HG03469 (cell line): ENCODE data around the gene NME4.
"Not testable (repeated sequence)": the region's sequence is repeated elsewhere in the genome, so short reads cannot be mapped to it uniquely, and the experiment has no call there.

Experiments
- ATAC-seq: cut with Tn5 transposase; IDR thresholded peaks from one replicate; pipeline ENCODE4 v1.9.1; 2021; ENCODE audit warnings: mild to moderate bottlenecking, moderate library complexity, moderate number of reproducible peaks; ENCODE audit not compliant: unreplicated experiment

NME4 gene

GRCh38 chr16:375927-376816, 20.8 kb upstream of the NME4 start:
- no peak for ATAC-seq

GRCh38 chr16:376817-377418, 20.1 kb upstream of the NME4 start:
- ATAC-seq = no peak

GRCh38 chr16:377419-377951, 19.5 kb upstream of the NME4 start:
- no peak for ATAC-seq

- ATAC-seq = not testable (repeated sequence)
These were observed 18.7 kb upstream of the NME4 start for GRCh38 chr16:378113-378820.

- ATAC-seq = no peak
These were observed 18.2 kb upstream of the NME4 start for GRCh38 chr16:378821-379182.

- ATAC-seq = no peak
These were observed 17.6 kb upstream of the NME4 start for GRCh38 chr16:379183-379960.

GRCh38 chr16:379961-380761, 16.8 kb upstream of the NME4 start:
- ATAC-seq = no peak

- ATAC-seq = no peak
These were observed 16.3 kb upstream of the NME4 start for GRCh38 chr16:380762-381011.

GRCh38 chr16:381012-381788, 15.8 kb upstream of the NME4 start:
- ATAC-seq = no peak

GRCh38 chr16:381789-382717, 14.9 kb upstream of the NME4 start, which contains the start of gene PGAP6:
PGAP6 (minus strand) TSS chr16:381978; CDS start chr16:381821, 157 bp downstream.
- no peak for ATAC-seq

- ATAC-seq = no peak
These were observed 13.5 kb upstream of the NME4 start for GRCh38 chr16:383326-384051.

- ATAC-seq = no peak
These were observed 10.3 kb upstream of the NME4 start for GRCh38 chr16:386641-387156.

GRCh38 chr16:387761-388666, 9.0 kb upstream of the NME4 start:
- not testable (repeated sequence) for ATAC-seq

- ATAC-seq = no peak
These were observed 7.6 kb upstream of the NME4 start for GRCh38 chr16:389352-389751.

- no peak for ATAC-seq
These were observed 5.1 kb upstream of the NME4 start for GRCh38 chr16:391885-392335.

GRCh38 chr16:392450-393030, 4.5 kb upstream of the NME4 start:
- ATAC-seq = no peak
